ENCODE data around the gene GDF2.

GRCh38 chr10:47308775-47309174 is 13.5 kb upstream of the GDF2 start:
- TF ChIP-seq CTCF (IDR thresholded peaks at IDR 0.05) (no peak), ZFX (IDR thresholded peaks at IDR 0.05; ENCODE audit: borderline replicate concordance) (no peak)

All from 22Rv1 (cell line).